GM19099 (cell line): ENCODE measurements around the gene E2F1.
A peak's percentile ranks its signal among the peaks of the same experiment; 100 is the strongest.

Experiments used
- POLR2A ChIP-seq: IDR thresholded peaks from 3 replicates; pipeline ENCODE4 v1.6.1; 2011; ENCODE audit warnings: low read depth; ENCODE audit not compliant: insufficient read length; ENCODE audit errors: extremely low read depth

Gene E2F1

DNA sequence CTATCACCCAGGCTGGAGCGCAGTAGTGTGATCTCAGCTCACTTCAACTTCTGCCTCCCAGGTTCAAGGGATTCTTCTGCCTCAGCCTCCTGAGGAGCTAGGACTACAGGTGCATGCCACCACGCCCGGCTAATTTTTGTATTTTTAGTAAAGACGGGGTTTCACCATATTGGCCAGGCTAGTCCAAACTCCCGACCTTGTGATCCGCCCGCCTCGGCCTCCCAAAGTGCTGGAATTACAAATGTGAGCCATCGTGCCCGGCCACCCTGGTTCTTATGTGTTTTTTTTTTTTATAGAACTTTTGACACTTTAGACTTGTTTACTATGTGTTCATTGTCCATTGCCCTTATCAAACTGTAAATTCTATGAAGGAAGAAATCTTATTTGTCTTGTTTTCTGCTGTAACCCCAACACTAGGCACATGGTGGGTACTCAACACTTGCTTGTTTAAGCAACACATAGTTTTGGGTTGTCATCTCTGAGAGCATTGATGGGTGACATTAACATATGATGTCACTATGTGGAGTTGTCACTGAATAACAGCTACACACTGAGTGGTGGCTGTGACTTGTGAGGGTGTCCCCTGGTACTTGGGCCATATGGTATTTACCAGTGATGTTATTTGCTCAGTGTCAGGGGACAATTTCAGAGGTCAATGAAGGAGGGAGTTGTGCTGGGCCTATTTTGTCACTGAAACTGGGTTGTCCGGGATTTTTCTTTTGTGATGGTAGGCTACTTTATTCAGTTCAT is 35.4 kb upstream of the E2F1 start:
- TF ChIP-seq POLR2A = no peak

DNA sequence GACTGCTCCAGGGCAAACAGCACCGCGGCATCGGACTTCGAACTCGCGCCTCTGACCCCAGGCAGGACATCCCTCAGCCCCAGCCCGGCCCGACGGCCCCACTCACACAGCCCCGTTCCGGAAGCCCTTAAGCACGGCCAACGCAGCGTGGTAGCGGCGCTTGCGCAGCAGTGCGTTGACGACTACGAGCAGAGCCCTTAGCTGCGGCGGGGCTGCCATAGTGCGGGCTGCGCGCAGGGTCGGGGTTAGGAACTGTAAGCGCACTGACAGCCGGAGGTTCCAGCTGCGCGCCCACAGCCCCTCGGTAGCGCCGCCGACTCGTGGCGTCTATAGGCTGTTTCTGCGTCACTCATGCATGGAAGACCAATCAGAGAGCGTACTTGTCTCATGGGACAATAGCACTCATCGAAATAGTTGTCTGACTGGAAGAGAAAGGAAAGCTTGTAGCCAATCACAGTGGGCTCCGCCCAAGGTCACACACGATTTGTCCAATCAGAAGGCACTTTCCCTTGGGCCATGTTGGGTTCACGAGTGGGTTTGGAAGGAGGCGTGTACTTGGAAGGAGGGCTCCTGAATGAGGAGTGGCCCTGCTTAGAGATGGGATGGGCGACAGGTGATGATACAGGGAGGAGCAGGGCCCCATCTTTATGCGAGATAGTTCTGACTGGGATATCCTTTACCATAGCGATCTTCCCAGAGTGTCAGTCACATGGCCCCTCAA is 34.0 kb upstream of the E2F1 start, which contains the start of gene PXMP4:
PXMP4 (minus strand) TSS at position 322 of the 721 bp plus-strand sequence; CDS start at position 219, 103 bp downstream.
- TF ChIP-seq POLR2A = peak; percentile 62

DNA sequence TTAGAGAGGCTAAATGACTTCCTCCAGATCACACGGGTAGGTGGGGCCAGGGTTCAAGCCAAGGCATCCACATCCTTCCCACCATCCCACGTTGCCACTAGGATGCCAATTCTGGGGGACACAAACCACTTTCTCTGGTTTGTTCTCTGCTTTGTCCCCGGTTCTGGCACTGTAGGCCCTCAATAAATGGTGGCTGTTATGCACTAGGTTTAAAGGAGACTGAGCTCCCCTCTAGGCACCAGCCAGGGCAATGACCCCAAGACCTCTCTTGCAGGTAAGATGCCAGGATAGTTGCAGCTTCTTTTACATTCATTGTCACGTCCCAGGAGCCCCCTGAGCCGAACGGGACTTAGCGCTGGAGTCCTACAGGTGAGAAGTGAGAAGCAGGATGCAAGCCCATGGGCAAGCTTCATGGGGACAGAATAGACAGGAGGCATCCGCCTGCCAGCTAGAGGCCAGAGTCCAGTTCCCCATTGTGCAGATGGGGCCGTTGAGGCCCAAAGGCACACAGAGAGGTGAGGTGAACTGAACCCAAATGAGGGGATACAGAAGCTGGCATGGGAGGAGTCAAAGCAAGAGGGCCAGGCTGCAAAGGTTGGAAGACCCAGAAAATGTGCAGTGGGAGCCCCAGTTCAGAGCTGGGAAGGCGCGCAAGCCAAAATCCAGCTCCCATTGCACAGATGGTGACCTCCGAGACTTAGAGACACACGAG is 33.2 kb upstream of the E2F1 start:
- TF ChIP-seq POLR2A = no peak

DNA sequence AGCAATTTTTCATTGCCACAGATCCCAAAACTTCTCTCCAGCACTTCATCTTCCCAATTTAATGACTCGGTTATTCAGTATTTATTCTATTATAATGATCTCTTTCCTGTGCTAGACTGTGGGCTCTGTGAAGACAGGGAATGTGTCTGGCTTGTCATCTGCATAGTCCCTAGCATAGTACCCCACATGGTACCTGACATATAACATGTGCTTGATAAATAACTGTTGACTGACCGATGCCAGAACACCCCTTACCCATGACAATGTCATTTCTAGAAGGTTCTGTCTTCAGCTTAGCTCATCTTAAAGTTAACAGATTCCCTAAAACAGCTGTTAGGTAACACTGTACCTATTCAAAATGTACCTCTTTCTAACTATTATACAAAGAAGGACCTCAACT is 30.3 kb upstream of the E2F1 start:
- TF ChIP-seq POLR2A = no peak

DNA sequence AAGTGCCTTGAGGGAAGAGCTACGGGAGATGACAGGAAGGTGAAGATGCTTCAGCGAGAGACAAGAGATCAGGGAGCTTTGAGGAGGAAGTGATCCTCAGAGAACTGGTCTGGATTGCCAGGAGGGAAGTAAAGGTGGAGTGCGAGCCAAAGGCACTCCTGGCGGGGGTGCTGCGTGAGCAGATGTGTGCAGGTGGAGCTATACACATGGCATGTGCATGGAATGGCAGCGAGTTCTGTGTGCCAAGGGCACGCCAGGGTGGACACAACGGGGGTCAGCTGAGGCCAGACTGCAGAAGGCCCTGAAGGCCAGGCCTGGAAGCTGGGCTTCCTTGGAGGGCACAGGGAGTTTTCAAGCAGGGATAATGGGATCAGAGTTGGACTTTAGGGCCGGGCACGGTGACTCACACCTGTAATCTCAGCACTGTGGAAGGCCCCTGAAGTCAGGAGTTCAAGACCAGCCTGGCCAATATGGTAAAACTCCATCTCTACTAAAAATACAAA is 27.7 kb upstream of the E2F1 start:
- no peak for TF ChIP-seq POLR2A

DNA sequence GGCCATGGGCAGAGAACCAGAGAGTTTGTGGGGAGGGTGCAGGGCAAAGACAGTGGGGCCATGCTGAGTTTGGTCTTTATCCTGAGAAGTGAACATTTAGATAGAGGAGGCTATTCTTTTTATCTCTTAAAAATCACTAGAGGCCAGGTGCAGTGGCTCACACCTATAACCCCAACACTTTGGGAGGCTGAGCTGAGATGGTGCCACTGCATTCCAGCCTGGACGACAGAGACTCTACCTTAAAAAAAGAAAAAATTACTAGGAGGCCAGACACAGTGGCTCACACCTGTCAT is 25.2 kb upstream of the E2F1 start:
- TF ChIP-seq POLR2A = no peak

DNA sequence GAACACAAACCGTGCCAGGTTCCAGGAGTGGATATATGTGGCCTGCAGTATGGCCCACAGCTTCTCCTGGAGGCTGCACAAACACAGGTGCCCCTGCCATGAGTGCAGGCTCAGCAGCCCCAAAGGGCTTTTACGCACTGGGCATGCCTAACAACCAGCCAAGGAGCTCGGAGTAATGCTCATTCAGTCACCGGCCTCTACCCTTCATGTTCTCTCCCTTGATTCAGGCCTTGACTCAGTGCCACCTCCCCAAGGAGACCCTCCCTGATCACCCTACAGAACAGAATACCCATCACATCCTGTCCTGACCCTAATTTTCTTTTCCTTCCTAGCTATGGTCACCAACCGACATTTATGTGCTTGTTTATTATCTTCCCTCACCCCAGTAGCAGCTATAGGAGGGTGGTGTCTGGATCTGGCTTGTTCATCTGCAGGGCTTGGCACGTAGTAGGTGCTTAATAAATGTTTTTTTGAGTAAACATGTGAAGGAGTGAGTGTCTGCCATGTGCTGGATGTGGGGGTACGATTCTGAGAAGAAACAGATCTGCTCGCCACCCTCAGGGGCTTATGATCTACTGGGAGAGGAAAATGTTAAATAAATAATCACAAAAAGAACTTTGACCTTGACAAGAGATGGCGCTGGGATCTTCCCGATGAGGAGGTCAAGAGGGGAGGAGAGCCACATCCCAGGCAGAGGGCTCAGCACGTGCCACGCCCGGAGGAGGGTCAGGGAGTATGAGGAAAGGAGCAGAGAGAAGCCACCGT is 24.7 kb upstream of the E2F1 start:
- TF ChIP-seq POLR2A = no peak

DNA sequence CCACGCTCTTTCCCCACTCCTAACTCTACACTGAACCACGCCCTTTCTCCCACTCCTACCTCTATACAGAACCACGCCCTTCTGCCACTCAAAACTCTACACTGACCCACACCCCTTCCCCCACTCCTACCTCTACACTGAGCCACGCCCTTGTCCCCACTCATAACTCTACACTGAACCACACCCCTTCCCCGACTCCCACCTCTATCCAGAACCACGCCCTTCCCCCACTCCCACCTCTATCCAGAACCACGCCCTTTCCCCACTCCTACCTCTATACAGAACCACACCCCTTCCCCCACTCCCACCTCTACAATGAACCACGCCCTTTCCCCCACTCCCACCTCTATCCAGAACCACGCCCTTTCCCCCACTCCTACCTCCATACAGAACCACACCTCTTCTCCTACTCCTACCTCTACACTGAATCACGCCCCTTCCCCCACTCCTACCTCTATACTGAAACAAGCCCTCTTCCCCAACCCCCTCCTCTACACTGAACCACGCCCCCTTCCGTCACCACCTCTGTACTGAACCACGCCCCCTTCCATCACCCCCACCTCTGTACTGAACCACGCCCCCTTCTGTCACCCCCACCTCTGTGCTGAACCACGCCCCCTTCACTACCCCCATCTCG is 23.8 kb upstream of the E2F1 start:
- no peak for TF ChIP-seq POLR2A

DNA sequence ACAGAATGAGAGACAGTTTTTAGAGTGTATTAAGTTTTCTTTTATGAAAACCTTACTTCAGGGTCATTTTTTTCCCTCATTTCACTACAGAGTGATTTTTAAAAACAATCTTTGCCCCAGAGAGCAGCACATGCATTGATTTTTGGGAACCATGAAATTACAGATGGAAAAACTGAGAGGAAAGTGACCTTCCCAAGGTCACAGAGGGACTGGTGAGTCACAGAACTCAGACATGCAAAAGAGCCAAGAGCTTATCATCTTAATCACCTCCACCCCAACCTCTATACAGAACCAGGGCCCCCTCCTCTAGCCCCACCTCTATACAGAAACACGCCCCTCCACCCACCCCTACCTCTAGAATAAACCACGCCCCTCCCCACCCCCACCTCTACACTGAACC is 23.2 kb upstream of the E2F1 start:
- TF ChIP-seq POLR2A = no peak

DNA sequence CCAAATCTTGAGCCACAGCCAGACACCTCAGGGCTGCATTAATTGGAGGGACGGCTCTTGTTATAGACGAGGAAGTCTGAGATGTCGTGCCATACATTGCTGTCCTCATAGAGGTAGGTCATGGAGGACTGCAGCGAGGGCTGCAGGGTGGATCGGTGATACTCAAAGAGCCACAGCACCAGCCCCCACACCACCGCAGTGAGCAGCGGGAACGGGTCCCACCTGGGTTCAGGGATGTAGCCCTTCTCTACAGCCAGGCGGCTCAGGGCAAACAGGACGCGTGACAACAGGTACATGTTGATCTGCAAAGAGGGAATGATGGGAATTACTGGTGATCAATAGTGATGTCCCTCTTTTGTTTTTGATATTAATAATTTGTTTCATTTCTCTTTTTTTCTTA is 21.5 kb upstream of the E2F1 start:
- TF ChIP-seq POLR2A = no peak

DNA sequence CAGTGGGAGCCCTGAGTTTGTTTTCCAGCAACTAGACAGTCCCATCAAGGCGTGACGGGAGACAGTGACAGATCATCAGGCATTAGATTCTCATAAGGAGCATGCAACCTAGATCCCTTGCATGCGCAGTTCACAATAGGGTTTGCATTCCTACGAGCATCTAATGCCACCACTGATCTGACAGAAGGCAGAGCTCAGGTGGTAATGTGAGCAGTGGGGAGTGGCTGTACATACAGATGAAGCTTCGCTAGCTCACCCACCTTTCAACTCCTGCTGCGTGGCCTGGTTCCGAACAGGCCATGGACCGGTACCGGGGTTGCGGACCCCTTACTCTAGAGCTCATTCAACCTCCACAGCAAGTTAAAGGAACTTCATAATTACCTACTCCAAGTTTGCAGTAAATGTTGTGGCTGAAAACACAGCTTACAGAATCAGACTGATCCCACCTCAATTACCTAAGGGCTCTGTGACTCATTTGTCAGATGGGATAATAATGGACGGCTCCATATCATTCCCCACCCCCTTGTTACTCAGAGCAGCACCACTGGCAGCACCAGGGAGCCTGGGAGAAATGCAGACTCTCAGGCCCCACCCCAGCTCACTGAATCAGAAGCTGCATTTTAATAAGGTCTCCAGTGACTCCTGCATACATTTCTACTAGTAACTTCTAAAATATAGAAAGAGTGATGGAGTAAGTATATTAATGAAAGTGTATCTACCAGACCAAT is 18.2 kb upstream of the E2F1 start:
- no peak for TF ChIP-seq POLR2A

DNA sequence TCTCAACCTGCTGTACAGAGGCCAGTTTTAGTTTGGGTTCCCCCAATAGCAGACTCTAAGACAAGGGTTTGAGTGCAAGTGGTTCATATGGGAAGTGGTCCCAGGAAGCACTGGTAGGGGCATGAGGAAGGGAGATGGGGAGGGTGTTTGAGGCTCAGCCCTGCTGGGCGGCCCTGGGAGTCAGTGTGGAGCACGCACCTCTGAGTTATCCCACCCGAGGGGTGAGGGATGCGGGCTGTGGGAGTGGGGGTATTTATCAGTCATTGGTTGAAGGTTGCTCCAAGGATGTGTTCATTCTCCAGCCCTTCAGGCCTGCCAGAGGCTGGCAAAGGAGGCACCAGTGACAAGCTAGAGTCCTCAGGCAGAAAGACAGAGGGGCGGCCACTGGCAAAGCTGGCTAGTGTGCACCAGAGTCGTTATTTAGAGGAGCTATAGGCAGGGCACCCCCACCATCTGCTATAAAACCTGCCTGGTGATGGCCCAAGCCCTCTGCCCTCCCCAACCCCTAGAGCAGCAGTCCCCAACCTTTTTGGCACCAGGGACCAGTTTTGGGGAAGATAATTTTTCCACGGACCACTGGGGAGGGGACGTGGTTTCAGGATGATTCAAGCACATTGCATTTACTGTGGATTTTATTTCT is 17.4 kb upstream of the E2F1 start:
- no peak for TF ChIP-seq POLR2A

DNA sequence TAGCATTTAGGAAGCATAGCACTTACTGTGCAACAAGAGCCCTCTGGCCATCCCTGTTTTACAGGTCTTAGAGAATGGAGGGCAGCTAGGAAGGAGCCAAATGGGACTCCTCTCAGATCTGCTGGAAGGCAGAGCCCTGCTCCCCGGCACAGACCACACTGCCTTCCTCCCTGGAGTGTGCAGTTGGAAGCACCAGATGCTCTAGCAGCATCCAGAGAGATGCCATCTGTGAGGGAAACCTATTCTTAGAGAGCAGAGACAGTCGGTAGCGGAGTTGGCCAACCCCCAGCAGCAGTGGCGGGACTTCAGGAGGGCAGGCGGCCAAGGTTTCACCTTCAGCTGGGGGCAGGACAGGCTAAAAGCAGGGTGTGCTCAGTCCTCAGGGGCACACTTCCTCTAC is 16.7 kb upstream of the E2F1 start:
- no peak for TF ChIP-seq POLR2A
